Measurements from ENCODE around the gene SLC1A2. TPM values are rescaled to one million over a fixed set of nuclear protein-coding genes. Genes with fewer than 3 reads are reported as not detected.
A peak's percentile ranks its signal among the peaks of the same experiment; 100 is the strongest.

The SLC1A2 gene
- total RNA-seq, 1 experiment from 2014 or later: not detected

DNA sequence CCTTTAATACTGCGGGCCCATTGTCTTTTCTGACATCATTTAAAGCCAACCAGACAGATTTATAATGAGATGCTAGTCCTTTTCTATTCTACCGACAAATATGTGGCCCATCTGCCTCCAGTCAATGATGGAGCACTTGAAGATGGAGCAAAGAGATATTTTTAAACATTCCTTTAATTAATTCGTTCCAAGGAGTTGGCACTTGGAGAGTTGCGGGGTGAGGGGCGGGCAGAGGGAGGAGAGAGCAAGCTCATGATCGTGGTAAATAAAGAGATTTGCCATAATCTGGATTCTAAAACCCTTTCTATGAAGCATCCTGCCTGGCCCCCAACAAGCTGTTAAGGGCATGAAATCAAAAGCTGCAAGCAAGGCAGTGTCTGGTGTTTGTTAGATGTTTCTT lies 5.0 kb downstream of the SLC1A2 start:
- no peak for DNase-seq (ENCODE audit: low read depth)

DNA sequence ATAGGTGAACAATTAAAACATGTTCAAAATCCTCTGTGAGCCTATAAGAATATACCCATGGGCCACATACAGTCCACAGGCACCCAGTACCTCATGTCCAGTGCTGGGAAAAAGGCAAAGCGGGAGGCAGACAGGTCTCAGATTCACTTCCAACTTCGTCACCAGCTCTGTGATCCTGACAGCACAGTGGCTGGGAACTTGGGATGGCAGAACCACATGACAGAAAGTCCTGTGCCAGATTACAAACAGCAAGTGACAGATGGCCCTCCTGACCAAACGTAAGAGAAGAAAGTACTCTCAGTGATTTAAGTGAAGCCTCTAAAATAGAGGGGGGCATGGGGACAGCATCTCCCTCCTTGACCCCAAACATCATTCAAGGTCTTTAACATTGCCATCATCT lies 5.8 kb downstream of the SLC1A2 start:
- DNase-seq (ENCODE audit: low read depth): no peak

DNA sequence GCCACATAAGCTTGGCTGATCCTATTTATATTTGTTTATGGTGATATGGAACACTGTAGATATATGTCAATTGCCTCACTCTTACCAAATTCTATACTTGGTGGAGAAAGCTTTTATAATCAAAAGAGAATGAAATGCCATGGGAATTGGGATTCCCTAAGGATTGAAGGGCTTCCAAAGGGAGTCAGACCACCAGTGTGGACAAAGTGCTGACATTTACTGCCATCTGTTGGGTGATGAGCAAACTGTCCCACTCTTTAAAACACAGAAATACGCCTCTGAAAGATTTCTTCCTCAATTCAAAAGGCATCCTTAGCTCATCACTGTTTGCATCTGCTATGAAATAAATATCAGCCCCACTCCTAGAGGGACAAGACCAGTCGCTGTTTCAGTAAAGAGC lies 7.1 kb downstream of the SLC1A2 start:
- DNase-seq (ENCODE audit: low read depth): peak; percentile 30

DNA sequence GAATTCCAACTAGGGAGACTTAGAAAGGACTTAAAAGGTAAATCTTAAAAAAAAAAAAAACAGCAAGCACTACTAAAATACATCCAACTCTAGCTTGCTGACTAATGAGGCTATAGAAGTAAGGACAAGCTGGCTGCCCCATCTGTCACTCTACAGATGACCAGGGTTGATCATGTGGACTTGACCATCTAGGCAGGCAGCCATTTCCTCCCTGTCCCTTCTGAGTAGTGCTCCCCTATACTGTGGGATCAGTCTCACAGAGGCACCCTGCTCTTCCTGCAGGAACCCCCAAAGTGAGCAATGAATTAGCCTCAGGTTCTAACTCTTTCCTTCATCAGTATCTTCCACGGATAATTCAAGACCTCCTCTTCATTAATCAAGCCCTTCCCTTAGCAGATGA lies 12.3 kb downstream of the SLC1A2 start:
- no peak for DNase-seq (ENCODE audit: low read depth)

DNA sequence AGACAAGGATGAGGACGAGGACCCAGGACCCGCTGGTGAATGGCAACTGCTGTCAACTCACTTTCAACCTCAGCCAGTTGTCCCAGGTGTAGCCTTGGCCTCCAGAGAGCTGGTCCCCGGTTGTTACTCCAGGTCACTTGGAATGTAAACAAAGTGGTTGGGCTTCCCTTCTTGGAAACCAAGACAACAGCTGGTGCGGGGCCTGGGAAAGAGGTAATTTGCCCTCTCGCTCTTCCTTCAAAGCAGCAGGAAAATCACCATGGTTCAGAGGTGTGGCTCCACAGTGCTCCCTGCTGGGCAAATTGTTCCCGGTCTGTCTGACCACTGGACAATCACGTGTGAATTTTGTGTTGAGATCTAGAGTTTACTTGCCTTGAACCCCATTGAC lies 15.0 kb downstream of the SLC1A2 start:
- peak; percentile 60 for DNase-seq (ENCODE audit: low read depth)

DNA sequence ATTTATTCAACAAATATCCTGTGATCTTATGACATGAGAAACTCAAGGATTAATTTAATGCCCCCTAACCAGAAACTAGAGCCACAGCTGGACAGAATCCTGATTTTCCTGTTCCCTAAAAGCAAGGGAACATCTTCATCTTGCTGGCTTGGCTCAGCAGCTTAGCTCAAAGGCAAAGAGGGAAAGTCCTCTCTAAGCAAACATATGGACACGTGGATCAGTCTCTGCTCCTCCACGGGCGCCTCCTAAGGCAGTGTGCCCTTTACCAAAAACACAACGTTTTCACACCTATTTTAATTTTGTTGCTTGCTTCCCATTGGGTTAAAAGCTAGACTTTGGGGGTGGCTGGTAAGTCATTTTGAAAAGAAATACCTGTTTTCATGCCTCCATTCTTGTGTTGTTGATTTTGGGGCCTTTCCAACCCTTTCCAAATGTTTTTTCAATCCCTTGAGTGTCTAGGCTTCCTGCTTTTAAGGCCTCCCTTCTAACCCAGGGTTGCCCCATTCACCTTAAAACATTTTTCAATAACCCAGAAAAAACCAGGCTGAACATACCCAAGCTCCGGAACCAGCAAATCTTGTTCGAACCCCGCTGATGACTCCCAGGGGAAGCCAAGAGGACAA lies 15.5 kb downstream of the SLC1A2 start:
- DNase-seq (ENCODE audit: low read depth): no peak

DNA sequence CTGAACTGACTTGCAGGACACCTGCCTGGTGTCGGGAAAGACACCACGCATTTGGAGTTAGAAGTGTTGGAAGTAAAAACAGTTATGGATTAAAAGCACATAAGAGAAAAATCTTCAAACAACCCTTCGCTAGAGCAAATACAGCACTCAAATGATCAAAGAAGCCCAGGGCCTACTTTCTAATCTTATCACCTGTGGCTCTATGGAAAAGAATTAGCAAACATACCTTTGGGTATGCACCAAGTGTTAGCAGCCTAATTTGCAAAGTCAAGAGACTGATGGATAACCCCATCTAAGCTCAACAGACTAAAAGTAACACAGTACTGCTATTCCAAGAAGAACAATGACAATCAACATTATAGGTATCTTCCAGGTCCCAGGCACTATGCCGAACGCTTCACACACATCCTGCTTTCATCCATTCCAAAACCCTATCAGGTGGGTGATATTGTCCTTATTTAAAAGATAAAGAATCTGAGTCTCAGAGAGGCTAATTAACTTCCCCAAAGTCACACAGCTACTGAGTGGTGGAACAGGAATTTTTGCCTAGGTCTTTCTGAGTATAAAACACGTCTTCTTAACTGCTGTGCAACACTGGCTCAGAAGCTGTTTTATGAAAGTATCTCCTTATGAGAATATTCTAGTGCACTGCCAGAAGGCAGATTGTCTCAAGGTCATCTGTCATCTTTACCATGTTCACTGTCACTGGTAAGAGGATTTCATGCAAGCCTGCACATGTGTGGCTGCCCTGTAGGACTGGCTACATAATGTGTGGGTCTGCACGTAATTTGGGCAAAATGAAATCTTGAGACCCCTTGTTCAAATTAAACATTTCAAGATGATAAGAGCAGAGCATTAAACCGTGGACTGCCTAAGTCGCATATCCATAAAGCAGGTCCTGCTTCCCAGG lies 16.4 kb downstream of the SLC1A2 start:
- DNase-seq (ENCODE audit: low read depth): no peak

DNA sequence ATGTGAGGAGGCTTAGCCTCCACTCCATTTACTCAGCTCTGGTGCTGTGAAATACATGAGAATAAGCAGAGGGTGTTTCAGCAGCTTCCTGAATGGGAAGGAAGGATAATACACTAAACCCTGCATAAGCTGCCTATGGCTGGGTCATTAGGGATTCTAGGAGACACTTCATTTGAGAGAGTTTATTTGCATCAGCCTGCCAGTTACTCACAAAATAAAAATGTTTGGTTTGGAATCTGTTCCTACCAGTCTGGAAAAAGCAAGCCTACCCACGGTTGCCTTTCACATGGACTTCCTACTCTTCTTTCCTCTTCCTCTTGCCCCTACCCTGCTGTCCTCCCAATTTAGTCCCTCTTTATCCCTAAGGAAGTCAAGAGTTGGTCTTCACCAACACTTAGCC lies 20.5 kb downstream of the SLC1A2 start:
- no peak for DNase-seq (ENCODE audit: low read depth)

DNA sequence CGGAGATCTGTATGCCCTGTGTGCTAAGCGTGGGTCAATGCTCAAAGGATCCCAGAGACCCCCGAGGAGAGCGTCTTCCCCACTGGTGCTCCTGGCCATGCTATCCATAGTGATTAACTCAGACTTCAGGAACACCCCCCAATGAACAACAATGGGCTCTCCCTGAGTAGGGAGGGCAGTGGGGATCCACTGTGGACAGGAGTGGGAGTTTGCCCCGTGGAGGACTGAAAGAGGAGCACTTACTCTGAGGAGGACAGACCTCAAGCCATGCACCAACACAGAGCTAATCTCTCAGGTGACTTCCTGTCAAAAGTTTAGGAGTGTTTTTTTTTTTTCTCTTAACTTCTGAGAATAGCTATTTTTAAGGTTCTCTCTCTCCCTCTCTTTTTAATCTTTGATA lies 24.4 kb downstream of the SLC1A2 start:
- DNase-seq (ENCODE audit: low read depth): no peak

DNA sequence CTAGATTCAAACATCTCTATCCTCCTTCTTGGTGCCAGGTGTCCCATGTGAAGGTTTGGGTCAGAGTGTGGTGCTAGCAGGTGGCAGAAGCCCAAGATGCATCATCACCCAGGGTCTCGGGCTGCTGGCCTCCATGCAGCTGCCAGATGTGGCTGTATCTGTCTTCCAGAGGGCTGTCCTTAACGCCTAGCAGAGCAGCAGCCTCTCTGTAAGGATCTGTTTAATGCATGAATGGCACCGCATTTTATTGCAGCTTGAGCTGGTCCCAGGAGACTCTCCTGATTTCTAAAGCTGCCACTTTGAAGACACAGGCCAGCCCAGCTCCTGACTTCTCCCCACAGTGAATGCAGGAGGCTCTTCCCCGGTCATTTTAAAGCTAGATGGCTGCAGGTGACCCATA lies 26.3 kb downstream of the SLC1A2 start:
- DNase-seq (ENCODE audit: low read depth): no peak

DNA sequence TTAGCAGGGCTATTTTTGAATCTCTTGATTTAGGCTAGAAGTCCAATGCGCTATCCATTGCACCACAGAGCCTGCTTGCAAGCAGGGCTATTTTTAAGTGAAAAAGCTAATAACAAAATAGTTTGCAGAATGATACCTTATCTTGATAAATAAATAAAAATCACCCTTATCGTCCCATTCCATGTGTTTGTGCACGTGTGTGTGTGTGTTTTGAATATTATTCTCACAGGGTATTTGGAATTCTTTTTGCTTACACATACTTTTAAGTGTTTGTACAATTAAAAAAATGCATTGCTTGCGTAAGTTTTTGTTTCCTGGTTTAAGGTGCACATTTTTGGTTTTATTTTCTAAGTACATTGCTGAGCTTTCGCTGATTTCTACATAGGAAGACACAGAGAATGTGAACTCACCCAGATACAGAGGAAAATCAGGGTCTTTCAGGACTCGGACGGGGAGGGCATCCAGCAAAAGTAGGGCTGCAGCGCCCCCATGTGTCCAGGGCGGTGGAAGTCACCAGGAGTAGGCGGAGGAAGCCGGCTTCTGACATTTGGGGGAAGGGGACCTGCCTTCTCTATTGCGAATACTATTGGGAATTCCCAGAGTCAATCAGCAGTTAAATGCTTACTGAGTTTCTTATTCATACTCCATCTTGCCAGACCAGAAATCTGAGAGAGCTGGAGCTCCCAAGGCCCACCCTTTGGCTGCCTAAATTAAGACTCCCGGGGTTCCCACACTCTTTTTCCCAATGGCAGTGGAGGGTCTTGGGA lies 27.3 kb downstream of the SLC1A2 start:
- DNase-seq (ENCODE audit: low read depth): peak; percentile 74

DNA sequence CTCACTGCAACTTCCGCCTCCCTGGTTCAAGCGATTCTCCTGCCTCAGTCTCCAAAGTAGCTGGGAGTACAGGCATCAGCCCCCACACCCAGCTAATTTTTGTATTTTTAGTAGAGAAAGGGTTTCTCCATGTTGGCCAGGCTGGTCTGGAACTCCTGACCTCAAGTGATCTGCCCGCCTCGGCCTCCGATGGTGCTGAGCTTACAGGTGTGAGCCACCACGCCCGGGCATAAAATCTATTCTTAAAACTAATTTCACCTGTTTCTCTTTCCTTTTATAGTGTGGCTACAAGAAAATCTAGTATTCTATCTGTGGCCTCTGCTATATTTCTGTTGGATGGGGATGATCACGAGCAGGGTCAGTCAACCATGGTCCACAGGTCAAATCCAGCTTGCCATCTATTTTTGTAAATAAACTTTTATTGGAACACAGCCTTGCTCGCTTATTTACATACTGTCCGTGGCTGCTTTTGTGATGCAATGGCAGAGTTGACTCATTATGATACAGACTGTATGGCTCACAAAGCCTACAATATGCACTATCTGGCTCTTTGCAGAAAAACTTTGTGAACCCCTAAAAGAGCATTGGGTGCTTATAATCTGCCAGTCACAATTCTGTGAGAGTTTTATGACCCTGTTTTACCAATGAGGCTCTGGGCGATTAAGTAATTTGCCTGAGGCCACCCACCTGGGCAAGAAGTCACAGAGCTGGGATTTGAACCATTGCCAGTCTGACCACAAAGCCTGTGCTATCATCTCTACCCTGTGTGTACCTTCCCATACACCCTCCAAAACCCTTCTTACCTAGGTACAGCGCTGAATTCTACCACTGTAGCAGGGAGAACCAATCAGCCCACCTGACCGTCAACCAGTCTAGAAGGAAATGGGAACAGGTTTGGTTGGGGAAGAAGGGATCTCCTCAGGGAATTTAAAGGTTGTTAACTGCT lies 28.3 kb downstream of the SLC1A2 start:
- DNase-seq (ENCODE audit: low read depth): peak; percentile 73

DNA sequence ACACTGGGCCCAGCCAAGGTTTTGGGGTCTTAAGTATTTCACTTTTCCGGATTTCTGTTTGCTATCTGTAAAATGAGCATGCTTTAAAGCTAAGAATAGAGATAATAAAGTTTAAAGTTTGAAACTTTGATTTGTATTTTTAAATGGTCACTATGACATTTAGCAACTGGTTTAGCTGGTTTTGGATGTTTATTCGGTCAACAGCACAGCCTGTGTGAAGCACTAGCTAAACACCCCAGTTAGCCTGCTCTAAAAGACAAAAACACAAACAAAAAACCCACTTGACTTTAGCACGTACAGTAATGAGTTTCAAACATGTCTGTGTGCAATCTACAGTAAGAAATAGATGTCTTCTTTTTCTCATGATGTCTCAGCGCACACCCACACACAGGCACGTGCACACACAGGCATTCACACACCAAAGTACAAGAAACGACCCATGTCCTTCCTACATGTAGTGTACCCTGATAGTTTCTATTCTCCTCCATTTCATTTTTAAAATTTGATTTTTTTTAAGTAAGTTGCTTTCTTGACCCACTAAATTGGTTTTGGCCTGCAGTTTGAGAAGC lies 29.4 kb downstream of the SLC1A2 start:
- DNase-seq (ENCODE audit: low read depth): no peak

DNA sequence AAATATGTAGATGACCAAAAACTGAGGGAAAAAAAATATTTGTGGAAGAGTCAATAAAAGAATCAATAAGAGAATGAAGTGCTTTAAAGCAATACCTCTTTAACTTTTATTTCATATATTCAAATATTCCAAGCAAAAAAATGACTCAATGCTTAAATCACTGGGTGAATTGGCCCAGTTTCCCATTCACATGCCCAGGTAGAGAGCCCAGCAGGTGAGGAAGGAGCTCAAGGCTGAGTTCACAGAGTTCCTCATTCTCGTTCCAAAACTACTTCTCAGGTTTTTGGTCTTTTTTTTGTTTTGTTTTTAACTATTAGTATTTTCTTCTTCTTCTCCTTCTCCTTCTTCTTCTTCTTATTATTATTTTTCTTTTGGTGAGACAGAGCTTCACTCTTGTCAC lies 30.2 kb downstream of the SLC1A2 start:
- no peak for DNase-seq (ENCODE audit: low read depth)

DNA sequence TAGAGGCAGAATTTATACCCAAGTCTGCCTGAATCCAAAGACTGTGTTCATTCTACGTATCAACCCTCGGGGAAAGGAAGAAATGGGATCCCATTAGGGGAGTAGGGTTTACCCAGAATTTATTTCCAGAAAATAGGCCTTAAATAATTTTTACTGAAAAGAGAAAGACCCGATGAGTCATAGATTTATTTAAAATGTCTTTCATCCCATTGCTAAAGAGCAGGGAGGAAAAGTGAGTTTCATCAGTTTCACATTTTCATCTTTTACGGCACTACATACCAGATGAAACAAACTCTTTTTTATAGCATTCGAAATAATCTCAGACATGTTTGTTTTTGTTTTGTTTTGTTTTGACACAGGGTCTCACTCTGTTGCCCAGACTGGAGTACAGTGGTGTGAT lies 31.3 kb downstream of the SLC1A2 start:
- no peak for DNase-seq (ENCODE audit: low read depth)

DNA sequence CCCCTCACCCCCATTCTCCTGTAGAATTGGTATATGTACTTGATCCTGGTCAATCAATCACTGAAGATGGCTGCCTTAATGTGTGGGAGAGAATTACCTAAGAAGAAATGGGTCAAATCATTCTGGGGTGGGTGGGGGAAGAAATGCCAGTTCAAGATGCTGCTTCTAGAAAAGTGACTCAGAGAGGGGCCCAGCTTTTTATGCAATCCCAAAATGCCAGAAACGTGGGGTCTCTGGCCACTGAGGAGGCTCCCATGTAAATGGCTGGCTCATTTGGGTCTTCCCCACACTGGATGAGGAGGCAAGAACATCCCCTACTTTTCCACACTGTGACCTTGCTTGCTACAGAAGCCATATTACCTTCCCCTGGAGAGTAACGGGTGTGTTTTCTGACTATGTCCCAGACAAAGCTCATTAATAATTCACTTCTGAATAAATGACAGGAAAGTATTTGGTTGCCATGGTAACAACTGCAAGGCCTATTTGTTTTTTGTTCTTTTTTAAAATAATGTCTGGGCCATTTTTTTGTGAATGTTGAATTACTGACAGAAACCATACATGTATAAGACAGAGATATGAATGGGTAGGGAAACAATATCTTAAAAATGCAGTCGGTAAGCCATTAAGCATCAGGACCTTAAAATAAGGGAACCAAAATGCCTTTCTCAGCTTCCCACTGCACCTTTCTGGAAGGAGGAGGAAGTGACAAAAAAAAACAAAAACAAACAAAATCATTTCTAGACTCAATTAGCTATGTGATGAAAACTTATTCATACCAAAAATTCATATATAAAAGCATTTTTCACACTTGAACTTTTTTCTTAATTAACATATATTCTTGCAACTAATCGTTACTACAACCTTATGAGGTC lies 32.0 kb downstream of the SLC1A2 start:
- no peak for DNase-seq (ENCODE audit: low read depth)

DNA sequence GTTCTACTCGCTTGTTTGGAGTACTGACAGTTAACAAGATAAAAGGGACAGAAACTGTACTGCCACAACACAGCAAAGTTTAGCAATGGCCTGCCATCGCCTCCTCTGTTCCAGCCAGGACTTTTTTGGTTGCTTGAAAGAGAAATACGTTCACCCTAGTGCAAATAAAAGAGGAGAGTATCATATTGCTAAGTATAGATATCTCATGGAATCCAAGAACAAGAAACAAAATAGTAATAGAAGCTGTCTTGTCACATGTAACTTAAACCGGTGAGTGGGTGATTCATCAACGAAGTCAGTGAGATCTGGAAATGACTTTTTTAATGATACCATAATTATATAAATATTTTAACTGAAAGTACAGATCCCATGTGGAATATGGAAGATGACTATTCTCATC lies 35.4 kb downstream of the SLC1A2 start:
- no peak for DNase-seq (ENCODE audit: low read depth)

DNA sequence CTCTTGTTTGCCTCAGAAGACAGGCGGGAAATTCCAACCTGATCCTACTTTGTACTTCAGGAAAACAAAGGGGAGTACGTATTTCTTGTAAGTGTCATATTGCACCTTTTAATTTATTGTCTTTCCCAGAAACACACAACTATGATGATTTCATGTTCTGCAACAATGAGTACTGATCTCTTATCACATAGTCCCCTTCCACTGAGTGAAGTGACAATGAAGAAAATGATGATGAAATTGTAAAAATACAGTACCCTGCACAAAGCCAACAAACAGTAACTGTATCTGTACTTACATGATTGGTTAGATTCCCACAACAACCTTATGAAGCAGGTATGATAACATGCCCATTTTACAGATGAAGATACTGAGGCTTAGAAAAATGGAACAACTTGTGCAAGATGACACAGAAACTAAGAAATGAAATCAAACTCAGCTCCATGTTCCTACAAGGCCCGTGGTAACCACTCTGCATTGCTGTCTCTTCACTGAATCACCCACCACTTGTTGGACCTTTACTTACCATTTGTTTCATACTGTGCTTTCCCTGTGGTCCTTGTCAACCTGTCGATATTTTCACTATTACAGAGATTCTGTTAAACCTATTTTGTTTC lies 37.5 kb downstream of the SLC1A2 start:
- no peak for DNase-seq (ENCODE audit: low read depth)

DNA sequence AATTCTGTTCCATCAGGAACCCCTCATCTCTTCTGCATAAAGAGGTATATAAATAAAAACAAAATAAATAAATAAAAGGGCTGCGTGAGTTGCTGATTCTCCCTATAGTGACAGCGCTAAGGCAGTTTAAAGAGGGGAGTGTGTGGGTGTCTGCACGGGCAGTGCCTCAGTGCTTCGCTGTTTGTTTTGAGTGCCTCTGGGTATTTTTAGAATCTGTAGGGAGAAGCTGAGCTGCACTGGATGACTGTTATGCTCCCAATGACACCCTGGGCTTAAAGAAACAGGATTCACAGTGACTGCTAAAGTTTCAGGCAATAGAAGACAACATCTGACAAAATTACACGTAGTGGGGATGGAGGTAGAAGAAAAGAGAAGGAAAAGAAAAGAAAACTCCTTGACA lies 38.8 kb downstream of the SLC1A2 start:
- DNase-seq (ENCODE audit: low read depth): no peak
